Measurements from ENCODE around the gene HAGH. TPM values are rescaled to one million over a fixed set of nuclear protein-coding genes. Genes with fewer than 3 reads are reported as not detected.
A peak's percentile ranks its signal among the peaks of the same experiment; 100 is the strongest.

HAGH gene
- total and polyA plus RNA-seq, 10 of the 15 experiments (the other 5 are each of a cell fraction or from before 2014, with no cell fraction given): 2.0 to 50.1 (median 22.4) TPM

GRCh38 chr16:1772908-1773702 is 53.5 kb downstream of the HAGH start, which contains the start of gene MRPS34 (continued):
- TF ChIP-seq USF1 (IDR thresholded peaks at IDR 0.05; ENCODE audit: borderline replicate concordance, extremely low read length, insufficient read depth, low read depth, low read length): peak; percentile 7
- peak; percentile 36 for TF ChIP-seq SMC3 (IDR thresholded peaks at IDR 0.05; ENCODE audit: borderline replicate concordance, low read length)
- no peak for TF ChIP-seq NR2C2 (IDR thresholded peaks at IDR 0.05; ENCODE audit: borderline replicate concordance, control insufficient read depth, insufficient read length, low read depth)
- peak; percentile 54 for TF ChIP-seq NR2C1 (IDR thresholded peaks at IDR 0.05)
- TF ChIP-seq SMAD5 (IDR thresholded peaks at IDR 0.05; ENCODE audit: low read depth): 0 out of 2 replicates have a peak, but pooled peaks have one; percentile 56
- TF ChIP-seq KAT2A (conservative IDR thresholded peaks at IDR 0.05; ENCODE audit: control insufficient read depth, low read depth, low read length): no peak
- peak; percentile 85 for TF ChIP-seq HCFC1 (IDR thresholded peaks at IDR 0.05; ENCODE audit: low read length)
- no peak for TF ChIP-seq REST (IDR thresholded peaks at IDR 0.05; ENCODE audit: low read depth, low read length)
- no peak for TF ChIP-seq ZNF217 (IDR thresholded peaks at IDR 0.05)
- TF ChIP-seq BACH1 (IDR thresholded peaks at IDR 0.05; ENCODE audit: borderline replicate concordance): peak; percentile 68
- peak; percentile 61 for TF ChIP-seq RUNX3 (IDR thresholded peaks at IDR 0.05; ENCODE audit: low read length)
- TF ChIP-seq POLR2AphosphoS2 (IDR thresholded peaks at IDR 0.05; ENCODE audit: low read depth, low read length): peak; percentile 76; the same call in 1 of the 2 replicates
- TF ChIP-seq TCF12 (IDR thresholded peaks at IDR 0.05; ENCODE audit: low read depth, low read length): peak; percentile 67; the same call in 1 of the 2 replicates
- peak; percentile 75 for TF ChIP-seq GATAD2B (conservative IDR thresholded peaks at IDR 0.05; ENCODE audit: low read depth)
- no peak for TF ChIP-seq IRF5 (IDR thresholded peaks at IDR 0.05; ENCODE audit: borderline replicate concordance)
- no peak for TF ChIP-seq ZNF274 (IDR thresholded peaks at IDR 0.05; ENCODE audit: insufficient read depth, insufficient read length)
- no peak for TF ChIP-seq ZBTB4 (CRISPR knock-in tag; IDR thresholded peaks at IDR 0.05)
- TF ChIP-seq IKZF1 (conservative IDR thresholded peaks at IDR 0.05): peak; percentile 78
- 0 out of 2 replicates have a peak, but pooled peaks have one; percentile 68 for TF ChIP-seq NR2F1 (conservative IDR thresholded peaks at IDR 0.05)
